NCI-H2171 (cell line): ENCODE results near the gene CETN1.

Experiments
- DNase-seq: peaks from one replicate; lab custom pipeline; 2025; lab: John Stamatoyannopoulos, UW

Gene CETN1

GRCh38 chr18:623761-624620 lies 43.8 kb downstream of the CETN1 start:
- DNase-seq: peak; percentile 40

- no peak for DNase-seq
These were observed 47.1 kb downstream of the CETN1 start for GRCh38 chr18:627231-627630.

DNA sequence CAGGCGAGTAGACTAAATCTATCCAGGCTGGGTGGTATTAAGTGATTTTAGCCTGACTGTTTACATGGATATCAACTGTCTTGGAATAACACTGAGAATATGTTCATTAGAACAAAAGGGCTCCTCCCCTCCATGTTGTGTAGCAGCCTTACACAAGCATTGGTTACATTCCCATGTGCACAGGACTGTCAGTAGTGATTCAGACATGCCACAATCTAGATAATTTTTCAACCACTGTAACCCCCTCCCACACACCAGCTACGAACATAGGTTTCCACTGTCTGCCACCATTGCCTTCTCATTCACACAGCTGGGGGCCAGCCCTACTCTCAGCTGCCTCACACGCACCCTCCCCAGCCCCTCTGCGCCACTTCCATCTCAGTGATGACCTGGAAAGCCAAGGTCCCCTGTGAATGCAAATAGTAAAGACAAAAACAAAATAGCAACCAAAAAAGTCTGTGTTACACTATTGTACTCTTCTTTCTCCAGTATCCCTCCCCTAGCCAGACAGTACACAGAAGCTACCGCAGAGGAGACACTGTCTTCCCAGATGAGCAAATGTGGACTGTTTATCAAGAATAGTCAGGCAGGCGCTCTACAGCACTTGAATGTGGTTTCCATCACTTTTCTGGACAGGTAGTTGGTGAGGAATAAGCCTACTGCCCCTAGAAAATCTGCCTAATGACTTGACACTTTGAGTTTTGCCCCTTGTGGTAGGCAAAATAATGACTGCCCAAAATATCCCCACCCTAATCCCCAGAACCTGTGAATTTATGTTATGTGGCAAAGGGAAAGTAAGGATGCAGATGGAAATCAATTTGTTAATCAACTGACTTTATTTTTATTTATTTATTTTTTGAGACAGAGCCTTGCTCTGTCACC lies 49.3 kb downstream of the CETN1 start:
- no peak for DNase-seq

GRCh38 chr18:631560-631959 lies 51.4 kb downstream of the CETN1 start:
- DNase-seq: no peak
